NCI-H187 (cell line): ENCODE results near the gene ASTN2.

Source experiments
- DNase-seq, 2 experiments: peaks; one replicate each; lab custom pipeline; 2025; lab: John Stamatoyannopoulos, UW

ASTN2 gene

GRCh38 chr9:117114768-117115167 is 300.1 kb downstream of the ASTN2 start:
- no peak for DNase-seq

- DNase-seq = no peak
Measured at GRCh38 chr9:117104716-117105495, 310.0 kb downstream of the ASTN2 start.

- no peak for DNase-seq
Measured at GRCh38 chr9:117104206-117104605, 310.7 kb downstream of the ASTN2 start.

GRCh38 chr9:117103438-117104110 is 311.3 kb downstream of the ASTN2 start:
- no peak for DNase-seq

GRCh38 chr9:117101008-117101407 is 313.8 kb downstream of the ASTN2 start:
- no peak for DNase-seq

GRCh38 chr9:117098331-117098730 is 316.5 kb downstream of the ASTN2 start:
- no peak for DNase-seq

GRCh38 chr9:117097761-117098160 is 317.1 kb downstream of the ASTN2 start:
- DNase-seq = no peak

GRCh38 chr9:117096138-117096537 is 318.7 kb downstream of the ASTN2 start:
- no peak for DNase-seq

GRCh38 chr9:117095081-117095480 is 319.8 kb downstream of the ASTN2 start:
- no peak for DNase-seq

GRCh38 chr9:117093891-117094844 is 320.7 kb downstream of the ASTN2 start:
- no peak for DNase-seq

GRCh38 chr9:117092582-117092981 is 322.3 kb downstream of the ASTN2 start:
- no peak for DNase-seq

GRCh38 chr9:117091529-117091928 is 323.3 kb downstream of the ASTN2 start:
- no peak for DNase-seq

- no peak for DNase-seq
Measured at GRCh38 chr9:117088786-117089185, 326.1 kb downstream of the ASTN2 start.

- no peak for DNase-seq
Measured at GRCh38 chr9:117088140-117088539, 326.7 kb downstream of the ASTN2 start.

- DNase-seq = no peak
Measured at GRCh38 chr9:117084221-117084620, 330.6 kb downstream of the ASTN2 start.

GRCh38 chr9:117083559-117083958 is 331.3 kb downstream of the ASTN2 start:
- no peak for DNase-seq

- DNase-seq = no peak
Measured at GRCh38 chr9:117081641-117082317, 333.1 kb downstream of the ASTN2 start.

- DNase-seq = no peak
Measured at GRCh38 chr9:117080765-117081390, 334.0 kb downstream of the ASTN2 start.

GRCh38 chr9:117076571-117077290 is 338.1 kb downstream of the ASTN2 start:
- no peak for DNase-seq

GRCh38 chr9:117075636-117076035 is 339.2 kb downstream of the ASTN2 start:
- DNase-seq = no peak
